Measurements from ENCODE around the gene PACRG.

DNA sequence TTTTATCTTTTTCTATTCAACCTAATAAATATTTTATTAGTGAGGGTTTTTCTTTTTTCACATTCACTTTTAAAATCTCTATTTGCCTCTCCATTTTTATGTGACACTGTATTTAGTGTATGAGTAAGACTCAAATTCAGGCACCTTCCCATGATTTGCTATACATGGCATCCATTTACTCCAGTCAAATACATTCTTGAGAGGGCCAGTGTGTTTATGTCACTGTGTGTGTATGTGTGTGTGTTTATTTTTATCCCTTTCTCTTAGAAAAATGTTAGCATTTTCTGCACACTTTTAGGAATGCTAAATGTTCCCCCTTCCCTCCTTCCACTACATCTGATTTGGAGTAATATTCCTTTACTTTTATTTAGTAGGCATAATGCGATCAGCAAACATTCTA is 290.0 kb downstream of the PACRG start:
- TF ChIP-seq POLR2A (IDR thresholded peaks at IDR 0.05; ENCODE audit: low read depth, low read length) (no peak), POLR2AphosphoS5 (IDR thresholded peaks at IDR 0.05; ENCODE audit: low read depth, low read length) (no peak), TAF1 (IDR thresholded peaks at IDR 0.05; ENCODE audit: low read depth, low read length) (no peak), SPI1 (IDR thresholded peaks at IDR 0.05; ENCODE audit: low read depth, low read length) (no peak)

Data from GM12891 (cell line).